HG02610 (cell line): ENCODE results near the gene MRPL4.

Source experiments
- ATAC-seq: cut with Tn5 transposase; IDR thresholded peaks from one replicate; pipeline ENCODE4 v1.9.1; 2021; ENCODE audit warnings: mild to moderate bottlenecking, moderate library complexity; ENCODE audit not compliant: unreplicated experiment

Gene MRPL4

DNA sequence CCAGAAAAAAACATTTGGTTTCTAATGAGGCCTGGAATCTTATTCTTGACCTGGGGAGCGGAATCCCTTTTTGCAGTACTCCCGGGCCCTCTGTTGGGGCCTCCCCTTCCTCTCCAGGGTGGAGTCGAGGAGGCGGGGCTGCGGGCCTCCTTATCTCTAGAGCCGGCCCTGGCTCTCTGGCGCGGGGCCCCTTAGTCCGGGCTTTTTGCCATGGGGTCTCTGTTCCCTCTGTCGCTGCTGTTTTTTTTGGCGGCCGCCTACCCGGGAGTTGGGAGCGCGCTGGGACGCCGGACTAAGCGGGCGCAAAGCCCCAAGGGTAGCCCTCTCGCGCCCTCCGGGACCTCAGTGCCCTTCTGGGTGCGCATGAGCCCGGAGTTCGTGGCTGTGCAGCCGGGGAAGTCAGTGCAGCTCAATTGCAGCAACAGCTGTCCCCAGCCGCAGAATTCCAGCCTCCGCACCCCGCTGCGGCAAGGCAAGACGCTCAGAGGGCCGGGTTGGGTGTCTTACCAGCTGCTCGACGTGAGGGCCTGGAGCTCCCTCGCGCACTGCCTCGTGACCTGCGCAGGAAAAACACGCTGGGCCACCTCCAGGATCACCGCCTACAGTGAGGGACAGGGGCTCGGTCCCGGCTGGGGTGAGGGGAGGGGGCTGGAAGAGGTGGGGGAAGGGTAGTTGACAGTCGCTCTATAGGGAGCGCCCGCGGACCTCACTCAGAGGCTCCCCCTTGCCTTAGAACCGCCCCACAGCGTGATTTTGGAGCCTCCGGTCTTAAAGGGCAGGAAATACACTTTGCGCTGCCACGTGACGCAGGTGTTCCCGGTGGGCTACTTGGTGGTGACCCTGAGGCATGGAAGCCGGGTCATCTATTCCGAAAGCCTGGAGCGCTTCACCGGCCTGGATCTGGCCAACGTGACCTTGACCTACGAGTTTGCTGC is 35.1 kb downstream of the MRPL4 start, which contains the start of gene ICAM4:
Gene ICAM4 (plus strand): TSS at position 153 of the 935 bp plus-strand sequence. CDS start 58 bp downstream, at position 211.
- ATAC-seq: no peak

GRCh38 chr19:10288662-10289166 is 36.7 kb downstream of the MRPL4 start:
- ATAC-seq: no peak

GRCh38 chr19:10289167-10289835 is 37.3 kb downstream of the MRPL4 start:
- ATAC-seq: no peak

GRCh38 chr19:10289836-10290356 is 37.9 kb downstream of the MRPL4 start, which contains the start of gene ICAM5:
Gene ICAM5, plus strand, starts transcription at chr19:10289952. Its CDS starts 92 bp downstream, at chr19:10290044.
- no peak for ATAC-seq

DNA sequence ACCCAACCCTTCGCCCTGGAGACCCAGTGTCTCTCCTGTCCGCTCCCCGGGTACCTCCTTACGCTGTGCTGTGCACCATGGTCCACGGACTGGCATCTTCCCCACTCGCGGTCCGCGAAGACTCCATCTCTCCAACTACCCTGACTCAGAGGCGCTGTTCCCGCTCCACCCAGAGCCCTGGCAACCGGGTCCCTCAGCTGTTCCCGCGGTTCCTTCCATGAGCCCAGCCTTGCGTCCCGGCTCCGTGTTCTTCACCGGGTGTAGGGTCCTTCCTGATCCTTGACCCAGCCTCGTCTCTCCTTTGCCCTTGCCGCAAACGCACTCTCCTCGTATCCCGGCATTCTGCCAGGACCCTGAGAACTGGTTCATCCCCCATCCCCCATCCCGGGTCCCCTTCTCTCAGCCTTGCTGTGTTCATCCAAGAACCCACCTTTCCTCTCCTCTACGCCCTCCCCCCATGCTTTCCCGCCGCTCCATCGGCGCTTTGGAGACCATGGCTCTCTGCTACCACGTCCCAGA is 38.4 kb downstream of the MRPL4 start:
- ATAC-seq: no peak

DNA sequence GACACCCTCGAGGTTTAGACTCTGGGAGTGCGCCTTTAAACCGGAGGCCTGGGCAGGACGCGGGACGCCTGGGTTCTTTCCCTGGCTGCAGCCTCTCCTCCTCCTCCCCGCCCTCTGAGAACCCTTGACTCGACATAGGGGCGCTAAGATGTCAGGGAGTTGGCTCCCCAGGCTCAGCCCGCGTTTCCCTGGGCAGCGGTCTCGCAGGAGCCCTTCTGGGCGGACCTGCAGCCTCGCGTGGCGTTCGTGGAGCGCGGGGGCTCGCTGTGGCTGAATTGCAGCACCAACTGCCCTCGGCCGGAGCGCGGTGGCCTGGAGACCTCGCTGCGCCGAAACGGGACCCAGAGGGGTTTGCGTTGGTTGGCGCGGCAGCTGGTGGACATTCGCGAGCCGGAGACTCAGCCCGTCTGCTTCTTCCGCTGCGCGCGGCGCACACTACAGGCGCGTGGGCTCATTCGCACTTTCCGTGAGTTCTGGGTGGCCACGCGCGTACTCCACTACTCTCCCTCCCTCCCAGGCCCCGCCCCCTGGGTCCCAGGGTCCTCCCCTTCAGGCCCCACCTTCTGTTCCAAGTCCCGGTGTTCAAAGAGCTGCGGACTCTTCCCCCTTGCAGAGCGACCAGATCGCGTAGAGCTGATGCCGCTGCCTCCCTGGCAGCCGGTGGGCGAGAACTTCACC is 39.0 kb downstream of the MRPL4 start:
- ATAC-seq: no peak

GRCh38 chr19:10291554-10292205 is 39.7 kb downstream of the MRPL4 start:
- ATAC-seq: no peak

- peak; percentile 40 for ATAC-seq
These were observed 40.3 kb downstream of the MRPL4 start for GRCh38 chr19:10292206-10292788.

DNA sequence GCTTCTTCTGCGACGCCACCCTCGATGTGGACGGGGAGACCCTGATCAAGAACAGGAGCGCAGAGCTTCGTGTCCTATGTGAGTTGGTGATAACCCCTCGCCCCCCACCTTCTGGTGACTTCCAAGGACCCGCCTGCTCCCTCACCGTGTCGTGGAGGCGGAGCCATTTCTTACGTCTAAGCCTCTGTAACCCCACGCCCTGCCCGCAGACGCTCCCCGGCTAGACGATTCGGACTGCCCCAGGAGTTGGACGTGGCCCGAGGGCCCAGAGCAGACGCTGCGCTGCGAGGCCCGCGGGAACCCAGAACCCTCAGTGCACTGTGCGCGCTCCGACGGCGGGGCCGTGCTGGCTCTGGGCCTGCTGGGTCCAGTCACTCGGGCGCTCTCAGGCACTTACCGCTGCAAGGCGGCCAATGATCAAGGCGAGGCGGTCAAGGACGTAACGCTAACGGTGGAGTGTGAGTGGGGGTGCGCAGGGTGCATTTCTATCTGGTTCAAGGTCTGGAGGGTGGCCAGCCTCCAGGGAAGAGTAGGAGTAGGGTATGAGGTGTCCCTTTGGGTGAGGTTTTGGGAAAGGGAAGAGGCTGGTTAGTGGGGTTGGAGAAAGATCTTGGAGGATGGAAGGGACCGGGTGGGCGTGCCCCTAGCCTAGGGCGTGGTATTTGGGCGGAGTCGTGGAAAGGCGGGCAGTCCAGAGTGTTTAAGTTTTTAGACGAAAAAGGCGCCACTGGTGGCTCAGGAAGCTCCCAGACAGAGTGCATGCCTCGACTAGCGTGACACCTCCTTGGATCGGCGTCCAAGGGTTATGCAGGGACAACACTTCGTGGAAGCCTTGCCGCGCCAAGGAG is 41.0 kb downstream of the MRPL4 start:
- ATAC-seq: no peak

DNA sequence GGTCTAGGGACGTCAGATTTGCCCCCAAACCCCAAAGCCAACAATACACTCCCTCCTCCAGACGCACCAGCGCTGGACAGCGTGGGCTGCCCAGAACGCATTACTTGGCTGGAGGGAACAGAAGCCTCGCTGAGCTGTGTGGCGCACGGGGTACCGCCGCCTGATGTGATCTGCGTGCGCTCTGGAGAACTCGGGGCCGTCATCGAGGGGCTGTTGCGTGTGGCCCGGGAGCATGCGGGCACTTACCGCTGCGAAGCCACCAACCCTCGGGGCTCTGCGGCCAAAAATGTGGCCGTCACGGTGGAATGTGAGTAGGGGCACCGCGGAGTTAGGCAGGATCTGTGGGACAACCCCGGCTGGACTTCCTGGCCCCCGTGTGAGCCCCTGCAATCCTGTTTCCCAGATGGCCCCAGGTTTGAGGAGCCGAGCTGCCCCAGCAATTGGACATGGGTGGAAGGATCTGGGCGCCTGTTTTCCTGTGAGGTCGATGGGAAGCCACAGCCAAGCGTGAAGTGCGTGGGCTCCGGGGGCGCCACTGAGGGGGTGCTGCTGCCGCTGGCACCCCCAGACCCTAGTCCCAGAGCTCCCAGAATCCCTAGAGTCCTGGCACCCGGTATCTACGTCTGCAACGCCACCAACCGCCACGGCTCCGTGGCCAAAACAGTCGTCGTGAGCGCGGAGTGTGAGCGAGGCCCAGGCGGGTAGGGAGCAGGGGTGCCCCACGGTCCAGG is 41.8 kb downstream of the MRPL4 start:
- no peak for ATAC-seq

DNA sequence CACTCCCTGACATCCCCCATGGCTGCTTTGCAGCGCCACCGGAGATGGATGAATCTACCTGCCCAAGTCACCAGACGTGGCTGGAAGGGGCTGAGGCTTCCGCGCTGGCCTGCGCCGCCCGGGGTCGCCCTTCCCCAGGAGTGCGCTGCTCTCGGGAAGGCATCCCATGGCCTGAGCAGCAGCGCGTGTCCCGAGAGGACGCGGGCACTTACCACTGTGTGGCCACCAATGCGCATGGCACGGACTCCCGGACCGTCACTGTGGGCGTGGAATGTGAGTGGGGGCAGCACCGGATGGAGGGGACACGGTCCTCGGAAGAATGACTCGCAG is 42.3 kb downstream of the MRPL4 start:
- no peak for ATAC-seq

DNA sequence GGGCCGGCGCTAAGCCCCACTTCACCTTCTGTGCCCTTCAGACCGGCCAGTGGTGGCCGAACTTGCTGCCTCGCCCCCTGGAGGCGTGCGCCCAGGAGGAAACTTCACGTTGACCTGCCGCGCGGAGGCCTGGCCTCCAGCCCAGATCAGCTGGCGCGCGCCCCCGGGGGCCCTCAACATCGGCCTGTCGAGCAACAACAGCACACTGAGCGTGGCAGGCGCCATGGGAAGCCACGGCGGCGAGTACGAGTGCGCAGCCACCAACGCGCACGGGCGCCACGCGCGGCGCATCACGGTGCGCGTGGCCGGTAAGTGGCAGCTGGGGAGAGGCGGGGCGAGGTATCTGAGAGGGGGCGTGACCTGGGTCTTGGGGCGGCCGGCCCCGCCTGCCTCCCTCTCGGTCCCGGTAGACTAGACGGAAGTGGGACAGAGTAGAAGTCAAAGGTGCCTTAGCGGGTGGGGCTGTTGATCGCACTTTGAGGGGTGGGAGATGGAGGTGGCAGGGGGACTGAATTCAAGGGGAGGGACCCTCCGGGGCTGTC is 43.4 kb downstream of the MRPL4 start:
- ATAC-seq: no peak

DNA sequence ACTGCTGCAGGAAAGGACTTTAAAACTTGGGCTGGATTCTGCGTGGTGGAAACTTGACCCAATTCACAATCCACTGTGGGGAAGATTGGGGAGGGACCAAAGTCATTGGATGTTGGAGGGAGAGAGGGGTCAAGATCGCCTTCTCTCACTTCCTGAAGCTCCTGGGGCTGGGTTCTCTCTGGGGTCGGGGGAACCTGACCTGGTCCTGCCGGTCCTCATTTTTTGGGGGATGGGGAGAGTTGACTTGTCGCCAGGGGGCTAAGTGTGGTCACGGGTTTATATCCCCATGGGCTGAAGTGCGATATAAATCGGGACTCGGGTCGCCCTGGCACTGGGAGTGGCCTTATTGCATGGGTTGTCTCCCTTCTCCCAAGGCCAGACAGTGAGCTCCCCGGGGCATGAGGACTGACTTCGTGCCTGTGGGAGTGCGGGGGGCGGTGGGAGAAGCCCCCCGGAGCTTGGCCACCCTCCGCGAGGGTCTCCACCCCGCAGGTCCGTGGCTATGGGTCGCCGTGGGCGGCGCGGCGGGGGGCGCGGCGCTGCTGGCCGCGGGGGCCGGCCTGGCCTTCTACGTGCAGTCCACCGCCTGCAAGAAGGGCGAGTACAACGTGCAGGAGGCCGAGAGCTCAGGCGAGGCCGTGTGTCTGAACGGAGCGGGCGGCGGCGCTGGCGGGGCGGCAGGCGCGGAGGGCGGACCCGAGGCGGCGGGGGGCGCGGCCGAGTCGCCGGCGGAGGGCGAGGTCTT is 44.0 kb downstream of the MRPL4 start:
- no peak for ATAC-seq

DNA sequence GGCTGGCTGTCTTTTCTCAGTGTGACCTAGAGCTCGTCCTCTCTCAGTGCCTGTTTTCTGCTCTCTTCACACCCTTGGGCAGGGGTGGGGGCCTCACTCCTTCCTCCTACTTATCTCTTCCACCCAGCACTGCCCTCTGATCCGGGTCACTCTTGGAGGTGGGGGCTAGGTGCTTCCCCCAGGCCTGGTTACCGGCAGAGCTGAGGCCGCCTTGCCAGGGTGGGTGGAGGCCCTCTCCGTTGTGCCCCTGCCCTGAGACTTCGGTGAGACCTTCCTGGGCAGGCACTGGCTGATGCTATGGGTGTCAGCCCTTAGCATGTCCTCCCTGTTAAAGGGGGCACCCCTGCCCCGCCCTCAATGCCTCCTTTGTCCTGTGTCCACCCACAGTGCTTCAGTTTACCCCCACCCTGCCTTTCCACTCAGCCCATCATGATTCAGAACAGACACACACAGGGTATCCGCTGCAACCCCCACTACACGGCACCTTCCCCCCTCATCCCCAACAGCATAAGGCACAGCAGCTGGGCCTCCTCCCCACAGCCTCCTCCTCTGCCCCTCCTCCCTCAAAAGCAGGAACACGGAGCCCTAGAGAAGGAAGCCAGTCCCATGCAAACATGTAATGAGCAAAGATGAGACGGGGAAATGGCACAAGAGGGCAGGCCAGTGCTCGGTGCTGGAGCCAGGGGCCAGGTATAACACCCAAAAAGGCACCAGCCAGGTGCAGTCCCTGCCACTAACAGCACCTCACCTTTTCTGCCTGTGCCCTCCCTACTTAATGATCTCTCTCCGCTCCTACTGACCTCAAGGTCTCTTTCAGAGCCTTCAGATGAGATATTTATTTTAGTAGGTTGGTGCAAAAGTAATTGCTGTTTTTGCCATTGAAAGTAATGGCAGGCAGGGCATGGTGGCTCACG is 47.8 kb downstream of the MRPL4 start:
- no peak for ATAC-seq

GRCh38 chr19:10305139-10305806 is 53.3 kb downstream of the MRPL4 start:
- no peak for ATAC-seq

DNA sequence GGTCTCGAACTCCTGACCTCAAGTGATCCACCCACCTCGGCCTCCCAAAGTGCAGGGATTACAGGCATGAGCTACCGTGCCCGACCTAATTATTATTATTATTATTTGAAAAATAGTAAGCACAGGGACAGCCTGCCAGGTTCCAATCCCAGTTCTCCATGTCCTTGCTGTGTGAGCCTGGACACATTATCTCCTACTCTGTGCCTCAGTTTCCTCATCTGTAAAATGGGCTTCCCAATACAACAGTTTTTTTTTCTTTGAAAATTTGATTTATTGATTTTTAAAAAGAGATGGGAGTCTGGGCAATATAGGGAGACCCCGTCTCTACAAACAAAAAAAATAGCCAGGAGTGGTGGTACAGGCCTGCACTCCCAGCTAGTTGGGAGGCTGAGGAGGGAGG is 54.3 kb downstream of the MRPL4 start:
- no peak for ATAC-seq
